Activated T-cell treated with anti-CD3 and anti-CD28 coated beads, Interleukin-2, amount 50 U/mL, for 72 hours (primary cell): ENCODE measurements around the gene TMEM9B. TPM values are rescaled to one million over a fixed set of nuclear protein-coding genes. Genes with fewer than 3 reads are reported as not detected.
"Not testable (repeated sequence)": the region's sequence is repeated elsewhere in the genome, so short reads cannot be mapped to it uniquely, and the experiment has no call there.

Experiments
- ATAC-seq, 2 donors: fragments of 150-1000 bp; cut with Tn5 transposase; replicated peaks in 1 of 2; 2 replicates each; pipeline ENCODE4 v1.10.0; 2021; ENCODE audit warnings: moderate library complexity in 2 of 2, mild to moderate bottlenecking in 1 of 2
- DNase-seq, 2 donors: peaks; one replicate each; pipeline ENCODE4 v3.0.0; 2021 to 2022; ENCODE audit warnings: mixed read lengths in 1 of 2
- H3K27ac Mint-ChIP-seq: one replicate; pipeline ENCODE4 v1.8.0; 2022; ENCODE audit warnings: mild to moderate bottlenecking, moderate library complexity, mixed read lengths
- H3K27me3 Mint-ChIP-seq: one replicate; pipeline ENCODE4 v1.8.0; 2022; ENCODE audit warnings: low read depth, mixed read lengths
- H3K36me3 Mint-ChIP-seq, 2 donors: one replicate each; pipeline ENCODE4 v1.8.0; 2022; ENCODE audit warnings: mixed read lengths in 2 of 2, mild to moderate bottlenecking in 1 of 2; ENCODE audit not compliant: insufficient read depth in 2 of 2
- H3K4me1 Mint-ChIP-seq: one replicate; pipeline ENCODE4 v1.8.0; 2022; ENCODE audit warnings: low read depth, mixed read lengths
- H3K4me3 Mint-ChIP-seq, 2 donors: one replicate each; pipeline ENCODE4 v1.8.0; 2022; ENCODE audit warnings: mild to moderate bottlenecking in 2 of 2, mixed read lengths in 2 of 2, moderate library complexity in 2 of 2
- H3K9me3 Mint-ChIP-seq, 2 donors: one replicate each; pipeline ENCODE4 v1.8.0; 2022; ENCODE audit warnings: mixed read lengths in 2 of 2
- total RNA-seq, 2 donors: library from RNA; stranded (reverse); gene quantifications; one replicate each; pipeline ENCODE4 v1.2.3, GENCODE V29; 2022

The TMEM9B gene
- total RNA-seq: 10 to 100 TPM; 19.9 to 20.7 TPM

- peak within 1 kb of the TSS; percentile 92 to 96 for H3K4me3 Mint-ChIP-seq
- H3K4me1 Mint-ChIP-seq: peaks cover 36% of the 10 kb centered on the region
- H3K36me3 Mint-ChIP-seq: peaks cover 5 to 7% of the 10 kb centered on the region in 2 donors
- H3K27me3 Mint-ChIP-seq: no peaks in the 10 kb centered on the region
- ATAC-seq (peak; percentile 89), DNase-seq (peak; percentile 88)
- H3K9me3 Mint-ChIP-seq: no peaks in the 10 kb centered on the region
- H3K27ac Mint-ChIP-seq: peak within 1 kb of the TSS; percentile 95
These were observed at the start of gene TMEM9B for GRCh38 chr11:8964324-8965320. TSS of gene TMEM9B (minus strand) at chr11:8964442. CDS start at chr11:8964313, 129 bp downstream.

- DNase-seq (no peak), ATAC-seq (no peak)
- Mint-ChIP-seq H3K4me1 (peaks cover 19% of the 10 kb centered on the region), H3K27me3 (peaks cover 16% of the 10 kb centered on the region), H3K36me3 (no peaks in the 10 kb centered on the region), H3K4me3 (no peak overlapping the region), H3K27ac (no peak overlapping the region), H3K9me3 (peaks cover 0 to 1% of the 10 kb centered on the region in 2 donors)
These were observed 49.1 kb upstream of the TMEM9B start for GRCh38 chr11:9013373-9013772.

GRCh38 chr11:9009538-9009937 is 45.3 kb upstream of the TMEM9B start:
- not testable (repeated sequence) for H3K9me3 Mint-ChIP-seq, H3K4me3 Mint-ChIP-seq, H3K27ac Mint-ChIP-seq, H3K36me3 Mint-ChIP-seq, DNase-seq, H3K4me1 Mint-ChIP-seq, ATAC-seq
- H3K27me3 Mint-ChIP-seq: peaks cover 37% of the 10 kb centered on the region

- ATAC-seq: no peak
- H3K4me3 Mint-ChIP-seq: no peak overlapping the region
- H3K27me3 Mint-ChIP-seq: peaks cover 38% of the 10 kb centered on the region
- no peak overlapping the region for H3K27ac Mint-ChIP-seq
- H3K9me3 Mint-ChIP-seq: peaks cover 0 to 1% of the 10 kb centered on the region in 2 donors
- no peak for DNase-seq
- peaks cover 0 to 2% of the 10 kb centered on the region in 2 donors for H3K36me3 Mint-ChIP-seq
- H3K4me1 Mint-ChIP-seq: peaks cover 8% of the 10 kb centered on the region
These were observed 44.4 kb upstream of the TMEM9B start for GRCh38 chr11:9008661-9009060.

- Mint-ChIP-seq H3K9me3 (peaks cover 0 to 1% of the 10 kb centered on the region in 2 donors), H3K27me3 (peaks cover 37% of the 10 kb centered on the region), H3K4me3 (no peak overlapping the region), H3K4me1 (peaks cover 12% of the 10 kb centered on the region), H3K36me3 (peaks cover 0 to 2% of the 10 kb centered on the region in 2 donors), H3K27ac (no peak overlapping the region)
- no peak for ATAC-seq
- no peak for DNase-seq
These were observed 43.8 kb upstream of the TMEM9B start for GRCh38 chr11:9008011-9008550.

- peaks cover 34% of the 10 kb centered on the region for H3K4me1 Mint-ChIP-seq
- H3K4me3 Mint-ChIP-seq: peak overlapping the region; percentile 46 to 74
- no peak for ATAC-seq
- no peak overlapping the region for H3K27ac Mint-ChIP-seq
- H3K9me3 Mint-ChIP-seq: peaks cover 0 to 1% of the 10 kb centered on the region in 2 donors
- peaks cover 42% of the 10 kb centered on the region for H3K27me3 Mint-ChIP-seq
- peaks cover 0 to 2% of the 10 kb centered on the region in 2 donors for H3K36me3 Mint-ChIP-seq
- DNase-seq: no peak
These were observed 40.8 kb upstream of the TMEM9B start for GRCh38 chr11:9005087-9005486.

- Mint-ChIP-seq H3K9me3 (no peaks in the 10 kb centered on the region), H3K36me3 (peaks cover 0 to 2% of the 10 kb centered on the region in 2 donors), H3K4me3 (peak overlapping the region; percentile 51 to 74), H3K4me1 (peaks cover 34% of the 10 kb centered on the region), H3K27ac (no peak overlapping the region), H3K27me3 (peaks cover 50% of the 10 kb centered on the region)
- DNase-seq (peak in 1 of 2 donors; percentile 20), ATAC-seq (no peak)
These were observed 40.1 kb upstream of the TMEM9B start for GRCh38 chr11:9004183-9004926.

- Mint-ChIP-seq H3K36me3 (peaks cover 0 to 2% of the 10 kb centered on the region in 2 donors), H3K4me3 (peak within 1 kb of the TSS; percentile 76 to 93), H3K4me1 (peaks cover 34% of the 10 kb centered on the region), H3K27me3 (peaks cover 55% of the 10 kb centered on the region), H3K9me3 (no peaks in the 10 kb centered on the region), H3K27ac (peak within 1 kb of the TSS; percentile 82)
- DNase-seq (peak; percentile 81 to 82), ATAC-seq (peak; percentile 63 to 72)
These were observed 39.4 kb upstream of the TMEM9B start, which contains the start of gene NRIP3 for GRCh38 chr11:9003573-9004182. TSS of gene NRIP3 (minus strand) at chr11:9004001. CDS start at chr11:9003935, 66 bp downstream.

GRCh38 chr11:9002920-9003572 is 38.8 kb upstream of the TMEM9B start:
- Mint-ChIP-seq H3K27ac (peak overlapping the region; percentile 82), H3K36me3 (peaks cover 0 to 2% of the 10 kb centered on the region in 2 donors)

GRCh38 chr11:9001736-9002135 is 37.5 kb upstream of the TMEM9B start:
- Mint-ChIP-seq H3K4me3 (peak overlapping the region; percentile 61 to 74), H3K4me1 (peaks cover 34% of the 10 kb centered on the region), H3K9me3 (no peaks in the 10 kb centered on the region), H3K36me3 (peaks cover 0 to 2% of the 10 kb centered on the region in 2 donors), H3K27ac (no peak overlapping the region), H3K27me3 (peaks cover 44% of the 10 kb centered on the region)
- DNase-seq: peak; percentile 54 to 75
- ATAC-seq: peak; percentile 91 to 93

More at GRCh38 chr11:9002920-9003572, 38.8 kb upstream of the TMEM9B start:
- H3K9me3 Mint-ChIP-seq: no peaks in the 10 kb centered on the region
- H3K4me3 Mint-ChIP-seq: peak overlapping the region; percentile 76 to 93
- ATAC-seq (no peak), DNase-seq (peak in 1 of 2 donors; percentile 18)
- H3K27me3 Mint-ChIP-seq: peaks cover 48% of the 10 kb centered on the region
- peaks cover 34% of the 10 kb centered on the region for H3K4me1 Mint-ChIP-seq

GRCh38 chr11:8998017-8998416 is 33.8 kb upstream of the TMEM9B start:
- Mint-ChIP-seq H3K9me3 (no peaks in the 10 kb centered on the region), H3K27ac (no peak overlapping the region)
- DNase-seq: no peak

GRCh38 chr11:8997451-8997850 is 33.2 kb upstream of the TMEM9B start:
- H3K36me3 Mint-ChIP-seq: no peaks in the 10 kb centered on the region
- no peaks in the 10 kb centered on the region for H3K9me3 Mint-ChIP-seq
- peaks cover 18% of the 10 kb centered on the region for H3K4me1 Mint-ChIP-seq
- ATAC-seq: no peak
- DNase-seq: no peak
- H3K27ac Mint-ChIP-seq: no peak overlapping the region
- peaks cover 26% of the 10 kb centered on the region for H3K27me3 Mint-ChIP-seq
- H3K4me3 Mint-ChIP-seq: no peak overlapping the region

More at GRCh38 chr11:8998017-8998416, 33.8 kb upstream of the TMEM9B start:
- Mint-ChIP-seq H3K4me3 (no peak overlapping the region), H3K4me1 (peaks cover 22% of the 10 kb centered on the region), H3K36me3 (no peaks in the 10 kb centered on the region), H3K27me3 (peaks cover 26% of the 10 kb centered on the region)
- no peak for ATAC-seq
